ENCODE results near the gene GLMP.
A peak's percentile ranks its signal among the peaks of the same experiment; 100 is the strongest.
"Not testable (repeated sequence)": the region's sequence is repeated elsewhere in the genome, so short reads cannot be mapped to it uniquely, and the experiment has no call there.

GLMP gene

GRCh38 chr1:156295391-156295947 lies at the start of gene GLMP:
Gene GLMP (minus strand): TSS chr1:156295679. CDS start chr1:156295645, 34 bp downstream.
- TF ChIP-seq POLR2A (IDR thresholded peaks at IDR 0.05; ENCODE audit: low read length) = peak; percentile 60
- no peak for TF ChIP-seq GATA1 (IDR thresholded peaks at IDR 0.05; ENCODE audit: low read depth, low read length)
- peak; percentile 78 to 80 for DNase-seq

- DNase-seq = no peak
- TF ChIP-seq POLR2A (IDR thresholded peaks at IDR 0.05; ENCODE audit: low read length) (no peak), GATA1 (IDR thresholded peaks at IDR 0.05; ENCODE audit: low read depth, low read length) (no peak)
Observed at GRCh38 chr1:156344409-156344808, 48.9 kb upstream of the GLMP start.

GRCh38 chr1:156342166-156342955 lies 46.9 kb upstream of the GLMP start:
- no peak for DNase-seq
- TF ChIP-seq GATA1 (IDR thresholded peaks at IDR 0.05; ENCODE audit: low read depth, low read length) (no peak), POLR2A (IDR thresholded peaks at IDR 0.05; ENCODE audit: low read length) (no peak)

GRCh38 chr1:156338180-156338976 lies 42.9 kb upstream of the GLMP start, which contains the start of the genes CCT3 and TSACC:
Gene CCT3 (minus strand): TSS chr1:156338292. CDS start chr1:156338184, 108 bp downstream.
Gene TSACC (plus strand): TSS chr1:156338526. CDS start chr1:156339758, 1,232 bp downstream.
- DNase-seq = peak; percentile 100
- TF ChIP-seq POLR2A (IDR thresholded peaks at IDR 0.05; ENCODE audit: low read length) = peak; percentile 94
- TF ChIP-seq GATA1 (IDR thresholded peaks at IDR 0.05; ENCODE audit: low read depth, low read length) = no peak

- TF ChIP-seq GATA1 (IDR thresholded peaks at IDR 0.05; ENCODE audit: low read depth, low read length) (no peak), POLR2A (IDR thresholded peaks at IDR 0.05; ENCODE audit: low read length) (no peak)
- no peak for DNase-seq
Observed at GRCh38 chr1:156337888-156338179, 42.4 kb upstream of the GLMP start.

GRCh38 chr1:156337052-156337887 lies 41.8 kb upstream of the GLMP start:
- DNase-seq = no peak
- TF ChIP-seq POLR2A (IDR thresholded peaks at IDR 0.05; ENCODE audit: low read length) (no peak), GATA1 (IDR thresholded peaks at IDR 0.05; ENCODE audit: low read depth, low read length) (no peak)

GRCh38 chr1:156336242-156336641 lies 40.8 kb upstream of the GLMP start:
- peak; percentile 50 to 54 for DNase-seq
- TF ChIP-seq POLR2A (IDR thresholded peaks at IDR 0.05; ENCODE audit: low read length) = no peak
- no peak for TF ChIP-seq GATA1 (IDR thresholded peaks at IDR 0.05; ENCODE audit: low read depth, low read length)

GRCh38 chr1:156323179-156323578 lies 27.7 kb upstream of the GLMP start:
- not testable (repeated sequence) for DNase-seq

GRCh38 chr1:156320560-156320959 lies 25.1 kb upstream of the GLMP start:
- TF ChIP-seq GATA1 (IDR thresholded peaks at IDR 0.05; ENCODE audit: low read depth, low read length) (no peak), POLR2A (IDR thresholded peaks at IDR 0.05; ENCODE audit: low read length) (no peak)
- DNase-seq = no peak

- DNase-seq = peak; percentile 31 to 68
- no peak for TF ChIP-seq POLR2A (IDR thresholded peaks at IDR 0.05; ENCODE audit: low read length)
- TF ChIP-seq GATA1 (IDR thresholded peaks at IDR 0.05; ENCODE audit: low read depth, low read length) = no peak
Observed at GRCh38 chr1:156319664-156320063, 24.2 kb upstream of the GLMP start.

GRCh38 chr1:156316909-156317308 lies 21.4 kb upstream of the GLMP start:
- DNase-seq = no peak
- TF ChIP-seq GATA1 (IDR thresholded peaks at IDR 0.05; ENCODE audit: low read depth, low read length) (no peak), POLR2A (IDR thresholded peaks at IDR 0.05; ENCODE audit: low read length) (no peak)

GRCh38 chr1:156310962-156311361 lies 15.5 kb upstream of the GLMP start:
- no peak for TF ChIP-seq GATA1 (IDR thresholded peaks at IDR 0.05; ENCODE audit: low read depth, low read length)
- no peak for TF ChIP-seq POLR2A (IDR thresholded peaks at IDR 0.05; ENCODE audit: low read length)
- no peak for DNase-seq

GRCh38 chr1:156308078-156308477 lies 12.6 kb upstream of the GLMP start:
- peak in 1 of 2 experiments; percentile 33 for DNase-seq
- TF ChIP-seq GATA1 (IDR thresholded peaks at IDR 0.05; ENCODE audit: low read depth, low read length) = no peak
- TF ChIP-seq POLR2A (IDR thresholded peaks at IDR 0.05; ENCODE audit: low read length) = no peak
